Lung (tissue), 12 donors: ENCODE measurements around the gene RFX3. TPM values are rescaled to one million over a fixed set of nuclear protein-coding genes. Genes with fewer than 3 reads are reported as not detected.
A peak's percentile ranks its signal among the peaks of the same experiment; 100 is the strongest.

ENCODE experiments used
- ATAC-seq: fragments of 200-7000 bp; cut with Tn5 transposase; one replicate; pipeline ENCODE4 v1.9.1; 2020; ENCODE audit warnings: moderate number of reproducible peaks; ENCODE audit not compliant: insufficient read depth, low FRiP score
- DNase-seq, 3 donors: peaks; one replicate each; pipeline ENCODE4 v3.0.0-alpha.2; 2013 to 2017
- H3K27ac ChIP-seq, 2 donors: one replicate each; pipeline ENCODE4 v1.5.1; 2013; ENCODE audit warnings: mild to moderate bottlenecking in 2 of 2, moderate library complexity in 2 of 2, control low read depth in 1 of 2, inconsistent platforms in 1 of 2, low read depth in 1 of 2, low read length in 1 of 2
- H3K27me3 ChIP-seq, 3 donors: one replicate each; pipeline ENCODE4 v1.5.1; 2013; ENCODE audit warnings: low read length in 2 of 3; ENCODE audit not compliant: control insufficient read depth in 3 of 3, insufficient read depth in 3 of 3
- H3K36me3 ChIP-seq, 4 donors: one replicate each; pipeline ENCODE4 v1.5.1; 2013; ENCODE audit warnings: low read length in 4 of 4, mild to moderate bottlenecking in 1 of 4, moderate library complexity in 1 of 4; ENCODE audit not compliant: control insufficient read depth in 4 of 4, insufficient read depth in 4 of 4
- H3K4me1 ChIP-seq, 5 donors: one replicate each; pipeline ENCODE4 v1.5.1; 2013; ENCODE audit warnings: low read length in 5 of 5, mild to moderate bottlenecking in 2 of 5, moderate library complexity in 1 of 5; ENCODE audit not compliant: control insufficient read depth in 5 of 5, insufficient read depth in 5 of 5
- H3K4me3 ChIP-seq: one replicate; pipeline ENCODE4 v1.5.1; 2013; ENCODE audit warnings: mild to moderate bottlenecking, control low read depth, moderate library complexity
- H3K9ac ChIP-seq, 2 donors: one replicate each; pipeline ENCODE4 v1.5.1; 2013; ENCODE audit warnings: low read length in 2 of 2, control low read depth in 1 of 2; ENCODE audit not compliant: insufficient read depth in 1 of 2
- H3K9me3 ChIP-seq, 4 donors: one replicate each; pipeline ENCODE4 v1.5.1; 2013; ENCODE audit warnings: low read length in 3 of 4, mild to moderate bottlenecking in 1 of 4, moderate library complexity in 1 of 4; ENCODE audit not compliant: control insufficient read depth in 4 of 4, insufficient read depth in 3 of 4
- CTCF ChIP-seq: IDR thresholded peaks from 2 replicates; pipeline ENCODE4 v1.5.1; 2012; ENCODE audit warnings: mild to moderate bottlenecking; ENCODE audit errors: control extremely low read depth, extremely low read depth
- WGBS, 2 donors: extraction: QIAGEN DNeasy Blood & Tissue Kit; methylation state at CpG; one replicate each; pipeline ENCODE4 v1.1.7; 2013; 5-methylcytosine and 5-hydroxymethylcytosine counted together
- polyA plus RNA-seq, 2 donors: library from polyadenylated mRNA; stranded (reverse); fragments of 200-250 nt; gene quantifications; one replicate each; pipeline ENCODE4 v1.2.1, GENCODE V29; 2013
- total RNA-seq, 2 donors: library from RNA; depleted of rRNA in 1 of 2; stranded (reverse); fragments of >200 nt in 1 of 2; gene quantifications; one replicate each; pipeline ENCODE4 v1.2.1, GENCODE V29; 2014 to 2021
- donor health status: control.
- donor health status: control.
- donor health status: Bipolar disorder and iron deficiency.
- donor health status: healthy.
- donor health status: DM: yes; HTN: yes; CAD: no.

Gene RFX3
- total and polyA plus RNA-seq, 4 donors = 3.3 to 45.8 (median 14.0) TPM

- no peak for ATAC-seq
- Histone ChIP-seq H3K27ac (no peak overlapping the region), H3K27me3 (no peaks in the 10 kb centered on the region), H3K9ac (no peak overlapping the region), H3K4me3 (no peak overlapping the region), H3K9me3 (no peaks in the 10 kb centered on the region), H3K4me1 (no peaks in the 10 kb centered on the region), H3K36me3 (no peaks in the 10 kb centered on the region)
- peak in 1 of 3 donors; percentile 14 for DNase-seq
- no peak for TF ChIP-seq CTCF
- WGBS, 2 donors = 91 to 94% methylated on average over 1 of the region's 1 CpG
These were observed 116.3 kb downstream of the RFX3 start for GRCh38 chr9:3409453-3409852.

DNA sequence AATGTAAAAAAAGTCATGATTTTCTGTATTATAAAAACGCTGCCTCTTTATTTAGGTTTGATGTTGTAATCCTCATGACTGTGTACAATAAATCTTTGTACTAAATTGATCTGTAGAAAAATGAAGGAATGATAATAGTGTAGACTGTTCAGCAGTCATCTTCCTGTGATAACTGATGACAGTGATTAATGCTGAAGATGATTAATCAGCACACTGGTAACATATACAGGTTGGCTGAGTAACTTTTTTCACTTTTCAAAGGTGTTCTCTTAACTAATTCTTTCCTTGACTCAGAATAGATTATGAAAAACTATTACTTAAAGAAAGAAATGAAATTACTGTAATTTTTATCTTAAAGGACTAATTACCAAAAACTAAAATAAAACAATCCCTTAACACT is 122.5 kb downstream of the RFX3 start:
- Histone ChIP-seq H3K27ac (no peak overlapping the region), H3K4me3 (no peak overlapping the region), H3K27me3 (no peaks in the 10 kb centered on the region), H3K4me1 (peaks cover 0 to 11% (median 0%) of the 10 kb centered on the region in 5 donors), H3K9me3 (no peaks in the 10 kb centered on the region), H3K9ac (no peak overlapping the region), H3K36me3 (no peaks in the 10 kb centered on the region)
- no peak for ATAC-seq
- 68 to 71% methylated on average over 1 of the region's 1 CpG for WGBS, 2 donors
- TF ChIP-seq CTCF = no peak
- no peak for DNase-seq

DNA sequence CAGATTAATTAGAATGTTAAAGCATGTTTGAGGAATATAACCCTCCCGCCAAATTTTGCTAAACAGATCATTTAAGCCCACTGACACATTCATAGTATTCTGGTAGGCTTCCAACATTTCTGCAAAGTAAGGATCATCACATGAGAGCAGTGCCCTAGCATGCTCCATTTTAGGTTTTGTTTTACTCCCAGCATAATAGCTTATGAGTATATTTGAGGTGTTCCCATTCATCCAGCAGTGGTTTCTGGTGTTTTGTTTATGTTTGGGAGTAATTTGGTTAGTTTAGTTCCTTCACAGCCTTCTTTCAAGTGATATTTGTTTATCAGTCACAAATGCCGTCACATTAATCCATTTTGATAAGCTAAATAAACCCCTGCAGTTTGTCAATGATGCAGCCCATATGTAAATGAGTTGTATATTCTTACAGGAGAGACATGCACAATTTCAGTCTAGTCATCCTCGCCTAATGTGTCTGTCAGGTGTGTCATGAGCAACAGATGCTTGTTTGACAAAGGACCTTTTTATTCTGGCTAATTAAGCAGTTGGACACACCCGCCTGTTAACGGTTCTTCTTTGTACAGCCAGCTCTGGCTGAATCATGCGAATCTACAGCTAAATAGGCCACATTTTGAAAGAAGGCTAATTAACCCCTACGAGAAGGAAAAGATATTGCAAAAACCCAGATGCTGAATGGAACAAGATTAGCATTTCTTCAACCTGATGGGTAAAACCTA is 124.4 kb downstream of the RFX3 start:
- Histone ChIP-seq H3K36me3 (no peaks in the 10 kb centered on the region), H3K9me3 (no peaks in the 10 kb centered on the region), H3K27ac (no peak overlapping the region), H3K9ac (no peak overlapping the region), H3K4me3 (no peak overlapping the region), H3K4me1 (peaks cover 0 to 11% (median 0%) of the 10 kb centered on the region in 5 donors), H3K27me3 (no peaks in the 10 kb centered on the region)
- DNase-seq (peak in 2 of 3 donors; percentile 45 to 50), ATAC-seq (no peak)
- no peak for TF ChIP-seq CTCF
- WGBS, 2 donors = 80 to 85% methylated on average over 7 of the region's 7 CpGs
